Neural crest cell (in vitro differentiated cells): ENCODE data around the gene COMTD1. TPM values are rescaled to one million over a fixed set of nuclear protein-coding genes. Genes with fewer than 3 reads are reported as not detected.
A peak's percentile ranks its signal among the peaks of the same experiment; 100 is the strongest.
"Not testable (repeated sequence)": the region's sequence is repeated elsewhere in the genome, so short reads cannot be mapped to it uniquely, and the experiment has no call there.

Experiments used
- DNase-seq: peaks from one replicate; pipeline ENCODE4 v3.0.0; 2021; ENCODE audit warnings: low read depth, mixed read lengths, low spot score
- H3K27ac Mint-ChIP-seq: one replicate; pipeline ENCODE4 v1.8.0; 2021; ENCODE audit warnings: mild to moderate bottlenecking, mixed read lengths; ENCODE audit not compliant: unreplicated experiment
- H3K27me3 Mint-ChIP-seq: 2 replicates; pipeline ENCODE4 v1.8.0; 2021; ENCODE audit warnings: low read depth, mild to moderate bottlenecking, mixed read lengths
- H3K36me3 Mint-ChIP-seq: 2 replicates; pipeline ENCODE4 v1.8.0; 2021; ENCODE audit warnings: low read depth, mild to moderate bottlenecking, mixed read lengths
- H3K4me1 Mint-ChIP-seq: 2 replicates; pipeline ENCODE4 v1.8.0; 2021; ENCODE audit warnings: mixed read lengths
- H3K4me3 Mint-ChIP-seq: one replicate; pipeline ENCODE4 v1.8.0; 2021; ENCODE audit warnings: mild to moderate bottlenecking, mixed read lengths
- H3K9me3 Mint-ChIP-seq: 2 replicates; pipeline ENCODE4 v1.8.0; 2021; ENCODE audit warnings: mixed read lengths
- CTCF ChIP-seq: fragments of 200-600 bp; sonication (generic); conservative IDR thresholded peaks from 2 replicates; pipeline ENCODE4 v1.5.0; 2021; ENCODE audit warnings: antibody characterized with exemption, mild to moderate bottlenecking
- total RNA-seq: library from RNA; stranded (reverse); gene quantifications from 2 replicates; pipeline ENCODE4 v1.2.1, GENCODE V29; 2021

The COMTD1 gene
- total RNA-seq, 1 donor from 2014 or later: 4.7 TPM

GRCh38 chr10:75189266-75190096 lies 46.3 kb downstream of the COMTD1 start:
- Mint-ChIP-seq H3K27ac (no peak overlapping the region), H3K27me3 (no peaks in the 10 kb centered on the region)
- TF ChIP-seq CTCF: no peak

GRCh38 chr10:75188522-75188921 lies 47.2 kb downstream of the COMTD1 start:
- H3K27me3 Mint-ChIP-seq, H3K36me3 Mint-ChIP-seq, DNase-seq, H3K27ac Mint-ChIP-seq, H3K4me1 Mint-ChIP-seq, H3K4me3 Mint-ChIP-seq, H3K9me3 Mint-ChIP-seq: not testable (repeated sequence)

More at GRCh38 chr10:75189266-75190096, 46.3 kb downstream of the COMTD1 start:
- Mint-ChIP-seq H3K9me3 (no peaks in the 10 kb centered on the region), H3K4me3 (no peak overlapping the region), H3K36me3 (peaks cover 3% of the 10 kb centered on the region), H3K4me1 (peaks cover 12% of the 10 kb centered on the region)
- no peak for DNase-seq

- Mint-ChIP-seq H3K4me1 (peaks cover 8% of the 10 kb centered on the region), H3K36me3 (peaks cover 2% of the 10 kb centered on the region), H3K27me3 (no peaks in the 10 kb centered on the region), H3K9me3 (no peaks in the 10 kb centered on the region), H3K4me3 (no peak overlapping the region), H3K27ac (peak overlapping the region; percentile 12)
- peak; percentile 79 for TF ChIP-seq CTCF
- peak; percentile 34 for DNase-seq
Observed at GRCh38 chr10:75187961-75188426, 47.8 kb downstream of the COMTD1 start.

GRCh38 chr10:75186310-75186709 lies 49.4 kb downstream of the COMTD1 start:
- Mint-ChIP-seq H3K4me3 (no peak overlapping the region), H3K4me1 (peaks cover 3% of the 10 kb centered on the region)
- TF ChIP-seq CTCF: no peak

More at GRCh38 chr10:75186310-75186709, 49.4 kb downstream of the COMTD1 start:
- Mint-ChIP-seq H3K36me3 (peaks cover 5% of the 10 kb centered on the region), H3K27ac (no peak overlapping the region), H3K9me3 (no peaks in the 10 kb centered on the region), H3K27me3 (no peaks in the 10 kb centered on the region)
- no peak for DNase-seq

Other genes starting within 250 kb of the COMTD1 start
- 16.9 and 18.7 TPM in 2 replicates for gene SAMD8, start 124.3 kb downstream of the COMTD1 start, total RNA-seq
- gene VDAC2, start 25.2 kb downstream of the COMTD1 start, total RNA-seq: 197 and 202 TPM in 2 replicates
- 14.6 and 15.9 TPM in 2 replicates for gene ZNF503, start 165.8 kb upstream of the COMTD1 start, total RNA-seq
- 0.98 and 3.1 TPM in 2 replicates for gene LRMDA, start 195.7 kb upstream of the COMTD1 start, total RNA-seq